Measurements from ENCODE around the gene OGG1. TPM values are rescaled to one million over a fixed set of nuclear protein-coding genes. Genes with fewer than 3 reads are reported as not detected.

The OGG1 gene
- total RNA-seq, 1 donor from 2014 or later, result 36.0 TPM

- no peak overlapping the region for H3K27ac ChIP-seq
- DNase-seq (ENCODE audit: low spot score in 2 of 2), result no peak
- H3K4me1 ChIP-seq, result peaks cover 15 to 24% of the 10 kb centered on the region in 2 donors
- peaks cover 5% of the 10 kb centered on the region in 2 donors for H3K36me3 ChIP-seq
- no peak overlapping the region for H3K4me3 ChIP-seq
- intact Hi-C loops (cut with DNase I), result no loop called here
- no peak for TF ChIP-seq CTCF (IDR thresholded peaks at IDR 0.05)
- no peaks in the 10 kb centered on the region for H3K9me3 ChIP-seq
- no peaks in the 10 kb centered on the region for H3K27me3 ChIP-seq
Observed at GRCh38 chr3:9729419-9729818, 20.3 kb upstream of the OGG1 start.

GRCh38 chr3:9730657-9731205, 19.0 kb upstream of the OGG1 start:
- Histone ChIP-seq H3K36me3 (peaks cover 14 to 18% of the 10 kb centered on the region in 2 donors), H3K27ac (peak overlapping the region; percentile 98), H3K4me3 (peak overlapping the region; percentile 99 to 100), H3K4me1 (peaks cover 15 to 24% of the 10 kb centered on the region in 2 donors), H3K27me3 (no peaks in the 10 kb centered on the region), H3K9me3 (no peaks in the 10 kb centered on the region)
- TF ChIP-seq CTCF (IDR thresholded peaks at IDR 0.05), result no peak
- intact Hi-C loops (cut with DNase I), result loop anchor here (1.0 to 10.0 kb wide), 13 partner anchors 14 to 444 kb away; partner anchors contain the start of genes CRELD1, IL17RC, JAGN1 and MTMR14
- no peak for DNase-seq (ENCODE audit: low spot score in 2 of 2)

- Histone ChIP-seq H3K4me1 (peaks cover 15 to 24% of the 10 kb centered on the region in 2 donors), H3K27ac (peak within 1 kb of the TSS; percentile 98), H3K9me3 (no peaks in the 10 kb centered on the region), H3K27me3 (no peaks in the 10 kb centered on the region), H3K36me3 (peaks cover 17 to 22% of the 10 kb centered on the region in 2 donors), H3K4me3 (peak within 1 kb of the TSS; percentile 99 to 100)
- peak in 1 of 3 experiments; percentile 7 for TF ChIP-seq CTCF (IDR thresholded peaks at IDR 0.05)
- DNase-seq (ENCODE audit: low spot score in 2 of 2), result peak; percentile 98 to 100
- intact Hi-C loops (cut with DNase I), result loop anchor here (1.0 to 10.0 kb wide), 13 partner anchors 15 to 443 kb away; partner anchors contain the start of genes CRELD1, IL17RC, JAGN1 and MTMR14
Observed at GRCh38 chr3:9731206-9732079, 18.3 kb upstream of the OGG1 start, which contains the start of gene BRPF1. Gene BRPF1 (plus strand): TSS chr3:9731735. CDS start chr3:9734141, 2,406 bp downstream.

- peaks cover 15 to 24% of the 10 kb centered on the region in 2 donors for H3K4me1 ChIP-seq
- peak overlapping the region; percentile 98 for H3K27ac ChIP-seq
- H3K36me3 ChIP-seq, result peaks cover 22 to 30% of the 10 kb centered on the region in 2 donors
- H3K9me3 ChIP-seq, result no peaks in the 10 kb centered on the region
- peak overlapping the region; percentile 99 to 100 for H3K4me3 ChIP-seq
- DNase-seq (ENCODE audit: low spot score in 2 of 2), result peak in 1 of 2 donors; percentile 69
- intact Hi-C loops (cut with DNase I), result loop anchor here (5.0 to 10.0 kb wide), 5 partner anchors 185 to 443 kb away; partner anchors contain the start of genes IL17RC and VHL
- H3K27me3 ChIP-seq, result no peaks in the 10 kb centered on the region
- no peak for TF ChIP-seq CTCF (IDR thresholded peaks at IDR 0.05)
Observed at GRCh38 chr3:9732080-9732739, 17.5 kb upstream of the OGG1 start.

- intact Hi-C loops (cut with DNase I), result loop anchor here (5.0 to 10.0 kb wide), 5 partner anchors 185 to 442 kb away; partner anchors contain the start of genes IL17RC and VHL
- Histone ChIP-seq H3K9me3 (no peaks in the 10 kb centered on the region), H3K36me3 (peaks cover 26 to 35% of the 10 kb centered on the region in 2 donors), H3K27ac (peak overlapping the region in 1 of 2 donors; percentile 98), H3K27me3 (no peaks in the 10 kb centered on the region), H3K4me1 (peaks cover 15 to 24% of the 10 kb centered on the region in 2 donors), H3K4me3 (peak overlapping the region; percentile 99 to 100)
- TF ChIP-seq CTCF (IDR thresholded peaks at IDR 0.05), result no peak
- no peak for DNase-seq (ENCODE audit: low spot score in 2 of 2)
Observed at GRCh38 chr3:9732740-9733115, 17.0 kb upstream of the OGG1 start.
